Subcutaneous adipose tissue (tissue), 4 donors: ENCODE data around the gene KRT81. TPM values are rescaled to one million over a fixed set of nuclear protein-coding genes. Genes with fewer than 3 reads are reported as not detected.

ENCODE experiments used
- total RNA-seq, 4 donors: library from RNA; depleted of rRNA; stranded (reverse); fragments of >200 nt; gene quantifications; one replicate each; pipeline ENCODE4 v1.1.0, GENCODE V29; 2016
- TF ChIP-seq, protein P1 (sequence below): fragments of 450-650 bp; IDR thresholded peaks from one replicate; pipeline ENCODE4 v1.5.1; 2016; ENCODE audit warnings: low read depth, mild to moderate bottlenecking, control low read depth, antibody characterized with exemption, moderate library complexity

Gene KRT81
- total RNA-seq, 4 donors from 2014 or later, result not detected

DNA sequence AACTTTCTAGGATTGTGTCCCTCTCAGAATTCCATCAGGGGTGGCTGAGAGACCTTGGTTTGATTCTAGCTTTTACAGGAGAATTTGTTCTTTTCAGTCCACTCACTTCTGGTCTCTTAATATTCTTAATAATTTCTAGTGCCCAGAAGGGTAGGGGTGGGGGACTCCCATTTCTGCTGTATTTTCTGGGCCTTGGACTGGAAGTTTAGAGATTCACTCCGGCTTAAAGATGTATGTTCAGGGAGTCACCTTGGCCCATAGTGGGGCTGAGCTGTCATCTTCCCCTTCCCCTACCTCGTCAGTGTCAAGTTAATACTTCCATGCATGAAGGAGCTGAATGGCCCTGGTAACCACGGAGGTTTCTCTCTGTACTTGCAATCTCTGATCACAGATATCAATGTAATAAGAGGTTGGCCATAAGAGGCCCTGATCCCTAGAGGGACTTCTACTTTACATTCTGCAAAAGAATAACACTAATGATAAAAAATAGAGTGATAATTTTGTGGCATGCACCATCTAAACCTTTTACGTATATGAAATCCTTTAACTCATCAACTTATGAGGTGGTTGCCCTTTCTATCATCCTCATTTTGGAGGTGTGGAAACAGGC, 6.7 kb downstream of the KRT81 start:
- TF ChIP-seq, protein P1, sequence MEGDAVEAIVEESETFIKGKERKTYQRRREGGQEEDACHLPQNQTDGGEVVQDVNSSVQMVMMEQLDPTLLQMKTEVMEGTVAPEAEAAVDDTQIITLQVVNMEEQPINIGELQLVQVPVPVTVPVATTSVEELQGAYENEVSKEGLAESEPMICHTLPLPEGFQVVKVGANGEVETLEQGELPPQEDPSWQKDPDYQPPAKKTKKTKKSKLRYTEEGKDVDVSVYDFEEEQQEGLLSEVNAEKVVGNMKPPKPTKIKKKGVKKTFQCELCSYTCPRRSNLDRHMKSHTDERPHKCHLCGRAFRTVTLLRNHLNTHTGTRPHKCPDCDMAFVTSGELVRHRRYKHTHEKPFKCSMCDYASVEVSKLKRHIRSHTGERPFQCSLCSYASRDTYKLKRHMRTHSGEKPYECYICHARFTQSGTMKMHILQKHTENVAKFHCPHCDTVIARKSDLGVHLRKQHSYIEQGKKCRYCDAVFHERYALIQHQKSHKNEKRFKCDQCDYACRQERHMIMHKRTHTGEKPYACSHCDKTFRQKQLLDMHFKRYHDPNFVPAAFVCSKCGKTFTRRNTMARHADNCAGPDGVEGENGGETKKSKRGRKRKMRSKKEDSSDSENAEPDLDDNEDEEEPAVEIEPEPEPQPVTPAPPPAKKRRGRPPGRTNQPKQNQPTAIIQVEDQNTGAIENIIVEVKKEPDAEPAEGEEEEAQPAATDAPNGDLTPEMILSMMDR, result no peak

DNA sequence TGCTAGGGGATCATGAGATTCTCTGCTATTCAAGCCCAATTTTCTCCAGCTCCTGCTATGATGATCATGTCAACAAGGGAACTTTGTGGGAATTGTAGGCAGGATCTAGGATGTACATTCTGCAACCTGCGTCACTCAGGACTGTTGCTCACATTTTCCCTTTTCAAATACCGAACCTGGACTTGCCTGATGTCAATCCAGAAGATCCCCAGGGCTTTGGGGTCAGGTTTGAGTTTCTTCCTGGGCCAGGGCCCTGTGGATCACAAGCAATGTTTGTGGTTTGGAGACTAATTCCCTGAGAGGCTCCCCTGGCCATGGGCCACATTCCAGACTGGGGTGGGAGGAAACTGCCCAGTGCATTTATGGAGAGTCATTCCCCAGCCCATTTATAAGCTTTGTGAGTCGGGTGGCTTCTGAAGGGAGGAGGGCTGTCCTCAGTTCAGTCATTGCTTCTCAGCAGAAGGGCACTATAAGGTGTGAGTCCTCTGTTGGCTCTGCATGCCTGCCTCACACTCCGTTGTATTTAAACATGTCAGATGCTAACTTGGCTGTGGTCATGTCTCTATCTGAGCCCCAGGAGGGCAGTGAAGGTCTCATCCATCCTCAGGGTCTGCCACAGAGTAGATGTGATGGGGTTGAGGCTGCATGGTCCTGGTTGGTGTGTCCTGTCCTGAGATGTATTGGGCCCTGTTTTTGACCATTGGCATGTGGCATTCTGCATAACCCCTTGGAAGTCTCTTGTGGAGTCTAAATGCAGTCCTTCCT, 10.4 kb downstream of the KRT81 start:
- TF ChIP-seq, protein P1, result no peak

DNA sequence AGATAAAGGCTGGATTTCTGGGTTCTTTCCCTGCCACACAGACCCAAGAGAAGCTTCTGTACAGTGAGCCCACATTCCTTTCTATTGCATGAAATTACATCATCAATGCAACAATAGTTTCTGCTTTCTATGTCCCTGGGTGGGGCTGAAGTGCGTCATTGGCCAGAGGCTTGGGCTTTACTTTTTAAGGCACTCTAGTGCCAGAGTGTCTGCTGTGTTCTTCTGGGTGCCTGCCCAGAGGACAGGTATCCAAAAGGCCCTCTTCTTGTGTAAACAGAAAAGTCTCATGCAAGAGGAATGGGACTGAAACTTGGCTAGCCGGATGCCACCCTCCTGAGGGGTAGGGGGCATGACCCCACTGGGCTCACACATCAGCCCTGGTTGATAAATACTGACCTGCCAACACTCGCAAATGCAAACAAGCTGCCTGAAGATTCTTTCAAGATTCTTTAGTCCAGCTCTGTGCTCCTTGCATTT, 11.0 kb downstream of the KRT81 start:
- TF ChIP-seq, protein P1, result no peak

DNA sequence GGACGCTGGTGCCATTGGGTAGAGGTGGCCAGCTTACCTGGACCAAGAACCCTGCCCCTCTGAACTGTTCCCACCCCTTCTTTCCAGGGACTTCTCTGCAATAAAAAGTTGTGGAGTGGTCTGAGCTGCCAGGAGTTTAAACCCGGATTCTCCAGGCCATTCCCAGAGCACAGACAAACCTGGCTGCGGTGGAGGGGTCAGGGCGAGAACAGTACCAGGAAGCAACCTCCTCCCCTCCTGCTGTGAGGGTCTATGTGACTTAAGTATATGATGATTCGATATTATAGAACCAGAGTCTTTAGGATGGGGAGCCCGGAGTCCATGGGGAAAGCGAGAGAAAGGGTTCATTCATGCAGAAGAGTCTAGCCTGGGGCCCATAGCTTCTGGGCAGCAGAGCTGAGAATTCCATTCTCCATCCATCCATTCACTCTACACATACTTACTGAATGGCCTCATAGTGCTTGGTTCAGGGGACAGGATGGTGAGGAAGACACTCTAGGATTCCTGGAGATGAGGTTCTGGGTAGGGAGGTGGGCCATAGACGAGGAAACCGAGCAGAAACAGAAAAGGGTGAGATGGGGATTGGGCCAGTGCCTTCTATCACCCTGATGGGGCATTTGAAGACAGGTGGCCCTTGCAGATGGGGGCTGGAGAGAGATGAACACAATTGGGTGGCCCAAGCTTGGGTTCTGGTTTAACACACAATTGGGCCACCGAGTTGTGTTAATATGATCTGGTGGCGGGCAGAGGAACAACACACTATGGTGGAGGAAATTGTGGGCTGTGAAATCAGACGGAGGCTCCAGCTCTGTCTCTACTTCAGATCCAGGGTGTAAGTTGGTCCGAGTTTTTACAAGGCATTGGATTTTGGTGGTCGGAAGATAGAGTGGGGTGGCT, 11.7 kb downstream of the KRT81 start:
- TF ChIP-seq, protein P1, result no peak

DNA sequence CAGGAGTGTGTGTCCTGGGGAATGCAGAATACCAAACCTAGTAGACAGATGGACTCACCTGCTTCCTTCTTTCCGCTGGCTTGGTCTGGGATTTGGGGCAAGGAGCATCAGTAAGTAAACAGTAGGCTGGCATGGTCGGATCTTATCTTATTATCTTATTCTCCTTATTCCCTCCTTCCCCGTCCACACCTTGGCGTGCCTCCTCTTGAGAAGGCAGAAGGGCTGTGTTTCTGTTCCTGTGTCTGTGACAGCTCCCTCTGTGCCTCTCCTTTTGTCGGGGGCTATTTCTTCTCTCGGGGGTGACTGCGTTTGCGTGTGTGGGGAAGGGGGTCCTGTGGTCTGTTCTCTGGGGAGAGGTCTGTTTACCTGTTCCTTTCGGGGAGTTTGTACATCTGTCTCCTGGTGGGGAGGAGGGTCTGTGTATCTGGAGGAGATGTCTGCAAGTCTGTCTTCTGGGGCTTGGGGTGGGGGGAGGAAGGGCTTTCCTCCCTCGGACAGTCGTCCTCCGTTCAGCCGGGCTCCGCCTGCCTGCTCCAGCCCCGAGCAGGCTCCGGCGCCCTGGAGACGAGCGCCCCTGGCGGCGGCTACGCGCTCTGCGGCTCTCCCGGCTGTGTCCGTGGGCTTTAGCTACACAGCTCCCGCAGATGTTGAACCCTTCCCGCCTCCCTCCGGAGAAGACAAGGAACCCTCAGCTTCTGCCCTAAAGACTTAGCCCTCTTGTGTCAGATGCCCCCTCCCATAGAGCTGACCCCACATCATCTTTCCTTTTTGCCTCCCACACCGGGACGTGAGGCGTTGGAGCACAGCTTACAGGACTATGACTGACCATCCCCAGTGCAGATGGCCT, 12.5 kb downstream of the KRT81 start:
- TF ChIP-seq, protein P1, result no peak

DNA sequence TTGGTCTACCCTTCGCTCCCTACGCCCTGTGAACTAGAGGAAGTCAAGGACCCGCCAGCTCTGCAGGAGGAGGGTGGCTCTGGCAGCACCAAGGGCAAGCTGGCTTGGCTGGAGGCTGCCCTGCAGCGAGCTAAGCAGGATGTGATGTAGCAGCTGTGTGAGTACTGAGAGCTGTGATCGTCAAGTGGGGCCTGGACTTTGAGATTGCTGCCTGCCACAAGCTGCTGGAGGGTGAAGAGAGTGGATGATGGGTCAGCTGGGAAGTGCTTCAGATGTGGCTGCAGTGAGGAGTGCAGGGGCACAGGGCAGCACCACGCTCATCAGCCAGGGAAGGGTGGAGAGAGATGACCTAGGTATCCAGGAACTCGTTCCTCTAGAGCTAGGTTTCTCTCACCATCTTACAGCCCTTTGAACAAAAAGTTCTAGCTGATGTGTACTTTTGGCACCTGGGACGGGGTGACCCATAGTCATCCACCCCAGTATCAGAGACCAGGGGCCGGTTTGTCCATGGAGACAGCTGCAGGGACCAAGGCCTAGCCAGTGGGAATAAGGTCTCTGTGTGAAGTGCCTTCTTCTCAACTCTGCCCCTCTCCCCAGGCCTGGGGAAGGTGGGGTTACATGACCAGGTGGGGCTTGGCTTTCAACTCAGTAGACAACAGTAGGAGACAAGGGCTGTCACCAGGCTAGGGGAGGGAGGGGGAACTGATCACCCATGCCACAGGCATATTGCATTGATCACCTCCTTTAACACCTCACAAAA, 13.7 kb downstream of the KRT81 start:
- TF ChIP-seq, protein P1, result no peak
